Fibroblast of skin of back (primary cell): ENCODE data around the gene FGD2.

Source experiments
- DNase-seq: peaks from one replicate; pipeline ENCODE4 v3.0.0-alpha.2; 2013

FGD2 gene

GRCh38 chr6:36997811-36998722 is 7.4 kb upstream of the FGD2 start:
- DNase-seq: no peak

GRCh38 chr6:36998723-36999038 is 6.8 kb upstream of the FGD2 start:
- no peak for DNase-seq

GRCh38 chr6:36999061-36999750 is 6.2 kb upstream of the FGD2 start:
- no peak for DNase-seq

- no peak for DNase-seq
These were observed 5.7 kb upstream of the FGD2 start for GRCh38 chr6:36999751-37000125.

GRCh38 chr6:37004044-37004980 is 1.1 kb upstream of the FGD2 start:
- DNase-seq: no peak

GRCh38 chr6:37005827-37006567 is 542 bp downstream of the FGD2 start:
- no peak for DNase-seq

- peak; percentile 87 for DNase-seq
These were observed 1.4 kb downstream of the FGD2 start for GRCh38 chr6:37006793-37007339.

GRCh38 chr6:37007340-37008043 is 2.0 kb downstream of the FGD2 start:
- no peak for DNase-seq

- no peak for DNase-seq
These were observed 3.3 kb downstream of the FGD2 start for GRCh38 chr6:37008484-37009465.

- no peak for DNase-seq
These were observed 5.0 kb downstream of the FGD2 start for GRCh38 chr6:37010402-37010892.

- DNase-seq: peak; percentile 46
These were observed 6.4 kb downstream of the FGD2 start for GRCh38 chr6:37011656-37012378.

- DNase-seq: no peak
These were observed 8.3 kb downstream of the FGD2 start for GRCh38 chr6:37013516-37014491.

- no peak for DNase-seq
These were observed 9.2 kb downstream of the FGD2 start for GRCh38 chr6:37014667-37015066.

- no peak for DNase-seq
These were observed 10.1 kb downstream of the FGD2 start for GRCh38 chr6:37015532-37015931.

GRCh38 chr6:37016995-37017394 is 11.5 kb downstream of the FGD2 start:
- no peak for DNase-seq

GRCh38 chr6:37017606-37018197 is 12.2 kb downstream of the FGD2 start:
- no peak for DNase-seq
